Aorta (tissue), 5 donors: Measurements from ENCODE around the gene ATP10A. TPM values are rescaled to one million over a fixed set of nuclear protein-coding genes. Genes with fewer than 3 reads are reported as not detected.

Experiments
- ATAC-seq: fragments of 200-7000 bp; cut with Tn5 transposase; one replicate; pipeline ENCODE4 v1.9.1; 2022; ENCODE audit warnings: moderate library complexity; ENCODE audit not compliant: low FRiP score
- DNase-seq, 2 donors: peaks; one replicate each; pipeline ENCODE4 v3.0.0-alpha.2; 2020
- H3K27ac ChIP-seq, 2 donors: one replicate each; pipeline ENCODE4 v1.5.1; 2013; ENCODE audit warnings: low read length in 2 of 2, mild to moderate bottlenecking in 2 of 2, moderate library complexity in 2 of 2, control low read depth in 1 of 2, inconsistent platforms in 1 of 2, low read depth in 1 of 2
- H3K27me3 ChIP-seq, 2 donors: one replicate each; pipeline ENCODE4 v1.6.1; 2013; ENCODE audit warnings: control low read depth in 1 of 2, low read length in 1 of 2, mild to moderate bottlenecking in 1 of 2, moderate library complexity in 1 of 2; ENCODE audit not compliant: insufficient read depth in 2 of 2, control insufficient read depth in 1 of 2
- H3K36me3 ChIP-seq, 2 donors: one replicate each; pipeline ENCODE4 v1.6.1; 2013; ENCODE audit warnings: control low read depth in 1 of 2, low read length in 1 of 2, mild to moderate bottlenecking in 1 of 2; ENCODE audit not compliant: insufficient read depth in 2 of 2, control insufficient read depth in 1 of 2
- H3K4me1 ChIP-seq, 2 donors: one replicate each; pipeline ENCODE4 v1.6.1; 2013; ENCODE audit warnings: low read length in 2 of 2, control low read depth in 1 of 2, mild to moderate bottlenecking in 1 of 2, moderate library complexity in 1 of 2; ENCODE audit not compliant: insufficient read depth in 2 of 2, control insufficient read depth in 1 of 2
- H3K4me3 ChIP-seq, 2 donors: one replicate each; pipeline ENCODE4 v1.5.1; 2013; ENCODE audit warnings: low read length in 2 of 2, control low read depth in 1 of 2, mild to moderate bottlenecking in 1 of 2
- H3K9me3 ChIP-seq: one replicate; pipeline ENCODE4 v1.6.1; 2013; ENCODE audit warnings: mild to moderate bottlenecking, low read length; ENCODE audit not compliant: control insufficient read depth
- WGBS, 2 donors: extraction: QIAGEN DNeasy Blood & Tissue Kit; methylation state at CpG; one replicate each; pipeline ENCODE4 v1.1.7; 2013; 5-methylcytosine and 5-hydroxymethylcytosine counted together
- intact Hi-C, 2 donors: fragments of 100-400 bp; cut with DNase I; formaldehyde crosslinking; loops; one replicate each; pipeline versions ENCODE4 v1.14.2 to v1.15.0; 2022
- long read RNA-seq, 2 donors: library from polyadenylated mRNA; unstranded; transcript quantifications; one replicate each; pipeline ENCODE4 v2.0.0, GENCODE V29; 2020 to 2021
- polyA plus RNA-seq, 2 donors: library from polyadenylated mRNA; stranded (reverse); fragments of 200-250 nt; gene quantifications; one replicate each; pipeline ENCODE4 v1.2.3, GENCODE V29; 2013
- total RNA-seq, 2 donors: library from RNA; stranded (reverse); fragmentation: NEBNext Ultra II Directional; extraction: Animal tissue kit (Norgen Biotek cat#: 25700); gene quantifications; one replicate each; pipeline ENCODE4 v1.2.1, GENCODE V29; 2021
- donor health status: healthy with polysubstance abuse.
- donor health status: Bipolar disorder and iron deficiency.
- donor health status: DM: no; HTN: no; CAD: no.
- donor health status: DM: no; HTN: no; CAD: no.
- donor health status: DM: yes; HTN: yes; CAD: no.

The ATP10A gene
- total RNA-seq (10 to 100 TPM; 19.9 to 55.0 TPM), polyA plus RNA-seq (10 to 100 TPM in 1 of 2 donors, 1 to 10 TPM in 1; 3.6 to 24.4 TPM)
- long read RNA-seq, donor 1, partial matches to known transcripts, result 17 of 62 reads
- long read RNA-seq, donor 1, other reads (novel, unspliced or antisense), result 45 of 62 reads
- long read RNA-seq, donor 2, full-length matches to known transcripts, result 2 of 28 reads
- long read RNA-seq, donor 2, partial matches to known transcripts, result 10 of 28 reads
- long read RNA-seq, donor 2, other reads (novel, unspliced or antisense), result 16 of 28 reads

DNA sequence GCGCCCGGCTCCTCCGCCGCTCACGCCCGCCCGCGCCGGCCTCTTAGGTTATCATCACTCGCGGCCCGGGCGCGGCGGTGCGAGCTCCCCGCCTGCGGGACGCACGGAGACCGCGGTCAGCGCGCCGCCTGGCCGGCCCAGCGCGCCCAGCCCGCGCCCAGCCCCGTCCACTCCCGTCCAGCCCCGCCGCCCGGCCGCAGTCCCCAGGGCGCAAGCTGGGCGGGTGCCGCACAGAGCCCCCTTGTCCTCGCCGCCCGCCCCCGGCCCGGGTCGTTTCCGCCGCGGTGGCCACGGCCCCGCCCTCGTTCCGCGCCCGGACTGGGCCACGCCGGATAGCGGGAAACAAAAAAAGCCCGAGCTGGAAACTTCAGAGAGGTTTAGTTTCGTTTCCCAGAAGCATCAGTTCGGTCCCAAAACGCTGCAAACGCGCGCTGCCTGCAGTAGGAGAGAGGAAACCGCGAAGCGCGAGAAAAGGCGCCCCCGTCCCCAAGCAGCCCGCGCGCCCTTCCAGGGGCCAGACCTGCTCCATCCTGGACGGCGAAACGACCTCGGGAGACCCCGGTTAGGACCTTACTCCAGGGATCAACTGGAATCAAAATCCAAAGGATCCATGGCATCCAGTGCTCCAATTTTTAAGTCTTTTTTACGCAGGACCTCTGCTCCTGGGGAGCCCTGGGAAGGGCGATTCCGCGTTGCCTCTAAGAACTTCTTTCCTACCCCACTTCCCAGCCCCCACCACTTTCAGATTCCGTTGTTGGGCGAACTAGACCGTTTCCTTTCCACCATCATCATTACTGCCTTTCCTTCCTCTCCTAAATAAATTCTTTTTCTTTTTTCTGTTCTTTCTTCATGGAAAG lies at the start of gene ATP10A:
Gene ATP10A (minus strand): TSS at position 217 of the 857 bp plus-strand sequence. CDS start 231 bp downstream, outside the sequence.
- peak within 1 kb of the TSS; percentile 77 to 82 for H3K27ac ChIP-seq
- ATAC-seq (peak; percentile 24), DNase-seq (peak; percentile 68 to 88)
- no peaks in the 10 kb centered on the region for H3K36me3 ChIP-seq
- intact Hi-C loops, result loop anchor here (2.0 to 10.0 kb wide), 9 partner anchors 36 to 359 kb away; no protein-coding TSS in a partner anchor
- H3K4me1 ChIP-seq, result no peaks in the 10 kb centered on the region
- H3K4me3 ChIP-seq, result peak within 1 kb of the TSS; percentile 64 to 96
- H3K27me3 ChIP-seq, result no peaks in the 10 kb centered on the region
- H3K9me3 ChIP-seq, result no peaks in the 10 kb centered on the region
- WGBS, 2 donors, result 0 to 1% methylated on average over 65 to 85 of the region's 85 CpGs

- H3K36me3 ChIP-seq, result no peaks in the 10 kb centered on the region
- DNase-seq, result no peak
- H3K27me3 ChIP-seq, result no peaks in the 10 kb centered on the region
- H3K9me3 ChIP-seq, result no peaks in the 10 kb centered on the region
- 87 to 89% methylated on average over 3 of the region's 3 CpGs for WGBS, 2 donors
- ATAC-seq, result no peak
- no peaks in the 10 kb centered on the region for H3K4me1 ChIP-seq
- intact Hi-C loops, result no loop called here
- H3K4me3 ChIP-seq, result no peak overlapping the region
- H3K27ac ChIP-seq, result no peak overlapping the region
Observed at GRCh38 chr15:25912035-25912434, 48.9 kb upstream of the ATP10A start.

DNA sequence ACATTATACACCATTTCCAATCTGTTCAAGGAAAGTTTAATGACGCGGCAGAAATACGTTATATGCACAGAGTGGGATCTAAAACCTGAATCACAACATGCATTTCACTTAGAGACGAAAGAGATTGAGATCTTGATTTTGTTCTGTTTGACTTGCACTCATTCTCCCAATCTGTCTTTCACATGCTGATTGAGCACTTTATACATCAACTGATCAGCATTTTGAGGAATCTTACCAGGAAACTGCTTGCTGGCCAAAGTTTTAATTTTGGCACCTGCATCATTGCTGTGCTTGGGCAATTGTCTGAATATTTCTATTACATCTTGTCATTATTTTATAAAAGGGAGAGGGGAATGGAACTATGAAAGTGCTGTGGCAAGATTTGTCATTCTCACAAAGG lies 47.7 kb upstream of the ATP10A start:
- no peak for DNase-seq
- no peaks in the 10 kb centered on the region for H3K36me3 ChIP-seq
- H3K4me1 ChIP-seq, result no peaks in the 10 kb centered on the region
- H3K9me3 ChIP-seq, result no peaks in the 10 kb centered on the region
- no peaks in the 10 kb centered on the region for H3K27me3 ChIP-seq
- no peak for ATAC-seq
- no peak overlapping the region for H3K4me3 ChIP-seq
- WGBS, 2 donors, result 91 to 94% methylated on average over 4 of the region's 4 CpGs
- intact Hi-C loops, result no loop called here
- H3K27ac ChIP-seq, result no peak overlapping the region

- H3K36me3 ChIP-seq, result no peaks in the 10 kb centered on the region
- DNase-seq (no peak), ATAC-seq (no peak)
- no peak overlapping the region for H3K4me3 ChIP-seq
- intact Hi-C loops, result no loop called here
- no peaks in the 10 kb centered on the region for H3K9me3 ChIP-seq
- no peaks in the 10 kb centered on the region for H3K27me3 ChIP-seq
- WGBS, 2 donors, result 96 to 97% methylated on average over 16 of the region's 16 CpGs
- no peaks in the 10 kb centered on the region for H3K4me1 ChIP-seq
- H3K27ac ChIP-seq, result no peak overlapping the region
Observed at GRCh38 chr15:25909806-25910205, 46.7 kb upstream of the ATP10A start.

GRCh38 chr15:25909325-25909724 lies 46.2 kb upstream of the ATP10A start:
- no peak overlapping the region for H3K27ac ChIP-seq
- no peak overlapping the region for H3K4me3 ChIP-seq
- no peak for ATAC-seq
- no peaks in the 10 kb centered on the region for H3K4me1 ChIP-seq
- H3K27me3 ChIP-seq, result no peaks in the 10 kb centered on the region
- H3K36me3 ChIP-seq, result no peaks in the 10 kb centered on the region
- no peak for DNase-seq
- intact Hi-C loops, result no loop called here
- WGBS, 2 donors, result 87 to 89% methylated on average over 21 of the region's 21 CpGs
- no peaks in the 10 kb centered on the region for H3K9me3 ChIP-seq

DNA sequence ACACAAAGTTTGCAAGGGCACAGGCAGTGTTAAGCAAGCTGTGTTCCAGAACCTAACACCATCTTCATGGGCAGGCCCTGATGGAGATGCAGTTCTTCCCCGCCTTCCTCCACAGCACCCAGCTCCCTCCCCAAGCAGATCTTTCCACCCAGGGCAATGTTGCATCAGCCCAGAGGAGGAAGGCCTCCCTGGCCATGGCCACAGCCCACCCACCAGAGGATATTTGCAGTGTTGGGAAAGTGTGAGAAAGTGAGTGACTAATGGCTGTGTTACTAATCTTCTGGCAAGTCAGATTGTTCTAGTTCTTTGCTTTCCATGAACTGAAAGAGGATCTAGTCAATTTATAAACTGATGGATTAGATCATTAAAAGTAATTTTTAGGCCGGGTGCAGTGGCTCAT lies 42.0 kb upstream of the ATP10A start:
- intact Hi-C loops, result no loop called here
- Histone ChIP-seq H3K4me3 (no peak overlapping the region), H3K9me3 (no peaks in the 10 kb centered on the region), H3K27ac (no peak overlapping the region), H3K36me3 (no peaks in the 10 kb centered on the region), H3K27me3 (no peaks in the 10 kb centered on the region), H3K4me1 (no peaks in the 10 kb centered on the region)
- WGBS, 2 donors, result 65 to 67% methylated on average over 2 of the region's 2 CpGs
- ATAC-seq (peak; percentile 78), DNase-seq (peak in 1 of 2 donors; percentile 62)

DNA sequence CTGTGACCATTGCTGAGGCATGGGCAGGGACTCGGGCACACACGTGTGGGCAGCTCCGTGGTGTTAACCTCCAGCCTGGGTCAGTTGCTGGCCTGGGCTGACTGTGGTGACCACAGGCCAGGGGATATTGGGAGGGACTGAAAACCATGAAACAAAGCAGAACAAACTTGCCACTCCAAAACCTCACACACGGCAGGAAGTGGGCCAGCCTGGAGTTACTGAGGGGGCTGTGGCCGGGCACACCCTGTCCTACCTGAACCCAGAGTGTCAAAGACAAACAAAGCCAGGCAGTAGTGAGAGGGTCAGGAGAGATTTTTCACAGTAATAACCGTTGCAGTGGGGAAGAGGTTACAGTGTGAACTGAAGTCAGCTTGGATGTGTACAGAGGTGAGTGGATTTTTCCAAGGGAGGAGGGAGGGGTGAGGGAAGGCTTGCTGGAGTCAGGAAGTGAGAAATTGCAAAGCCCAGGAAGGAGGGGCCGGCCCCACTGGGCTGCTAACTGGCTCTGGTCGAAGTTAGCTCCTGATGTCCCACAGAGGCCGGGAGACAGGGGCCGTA lies 40.0 kb upstream of the ATP10A start:
- no peaks in the 10 kb centered on the region for H3K9me3 ChIP-seq
- H3K27me3 ChIP-seq, result no peaks in the 10 kb centered on the region
- no peak overlapping the region for H3K4me3 ChIP-seq
- DNase-seq, result no peak
- no peak for ATAC-seq
- intact Hi-C loops, result no loop called here
- no peak overlapping the region for H3K27ac ChIP-seq
- no peaks in the 10 kb centered on the region for H3K4me1 ChIP-seq
- H3K36me3 ChIP-seq, result no peaks in the 10 kb centered on the region
- 86% methylated on average over 10 of the region's 10 CpGs for WGBS, 2 donors

DNA sequence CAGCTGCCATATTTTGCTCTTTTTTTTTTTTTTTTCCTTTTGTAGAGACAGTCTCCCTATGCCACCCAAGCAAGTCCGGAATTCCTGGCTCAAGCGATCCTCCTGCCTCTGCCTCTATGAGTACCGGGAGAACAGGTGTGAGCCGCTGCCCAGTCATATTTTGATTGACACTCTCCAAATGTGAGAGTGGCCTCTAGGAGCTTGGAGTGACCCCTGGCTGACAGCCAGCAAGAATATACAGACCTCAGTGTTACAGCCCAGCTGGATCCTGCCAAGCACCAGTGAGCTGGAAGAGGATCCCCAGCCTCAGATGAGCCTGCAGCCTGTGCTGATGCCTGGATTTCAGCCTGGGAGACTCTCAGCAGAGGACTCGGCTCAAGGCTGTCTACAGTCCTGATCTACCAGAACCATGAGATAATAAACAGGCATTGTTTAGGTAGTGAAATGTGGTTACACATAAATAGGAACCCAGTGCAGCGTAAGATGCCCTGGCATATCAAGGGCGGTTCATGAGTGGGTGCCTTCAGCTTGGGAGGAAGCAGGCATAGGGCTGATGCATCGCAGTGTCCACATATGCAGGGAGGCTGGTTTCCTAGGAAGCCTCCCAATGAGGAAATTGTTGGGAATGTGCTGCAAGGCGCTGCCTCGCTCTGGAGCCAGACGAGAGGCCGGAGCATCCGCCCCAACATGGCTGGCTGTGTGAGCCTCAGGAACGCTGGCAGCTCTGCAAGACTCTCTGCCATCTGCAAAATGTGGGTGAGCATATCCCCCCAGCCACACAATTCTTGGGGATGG lies 38.9 kb upstream of the ATP10A start:
- Histone ChIP-seq H3K36me3 (no peaks in the 10 kb centered on the region), H3K27me3 (no peaks in the 10 kb centered on the region), H3K4me3 (no peak overlapping the region), H3K27ac (no peak overlapping the region), H3K9me3 (no peaks in the 10 kb centered on the region), H3K4me1 (no peaks in the 10 kb centered on the region)
- 97 to 98% methylated on average over 14 of the region's 14 CpGs for WGBS, 2 donors
- DNase-seq (no peak), ATAC-seq (no peak)
- intact Hi-C loops, result no loop called here
